ENCODE data around the gene LZTS2. TPM values are rescaled to one million over a fixed set of nuclear protein-coding genes. Genes with fewer than 3 reads are reported as not detected.

Gene LZTS2
- total RNA-seq, 1 donor from 2014 or later, result 70.8 TPM

- Mint-ChIP-seq H3K4me1 (peaks cover 61% of the 10 kb centered on the region), H3K27ac (ENCODE audit: unreplicated experiment) (no peak overlapping the region), H3K36me3 (ENCODE audit: low read depth) (peaks cover 3% of the 10 kb centered on the region), H3K9me3 (no peaks in the 10 kb centered on the region), H3K27me3 (ENCODE audit: low read depth) (peaks cover 54% of the 10 kb centered on the region), H3K4me3 (peak overlapping the region; percentile 50)
- TF ChIP-seq CTCF (conservative IDR thresholded peaks at IDR 0.05), result no peak
- DNase-seq (ENCODE audit: low read depth, low spot score), result no peak
These were observed 44.5 kb downstream of the LZTS2 start for GRCh38 chr10:101044117-101044516.

GRCh38 chr10:101046332-101047238, 47.0 kb downstream of the LZTS2 start:
- peak overlapping the region; percentile 28 for H3K4me3 Mint-ChIP-seq
- no peak for TF ChIP-seq CTCF (conservative IDR thresholded peaks at IDR 0.05)

GRCh38 chr10:101047268-101047667, 47.7 kb downstream of the LZTS2 start:
- Mint-ChIP-seq H3K4me3 (no peak overlapping the region), H3K9me3 (no peaks in the 10 kb centered on the region), H3K36me3 (ENCODE audit: low read depth) (peaks cover 3% of the 10 kb centered on the region), H3K27me3 (ENCODE audit: low read depth) (peaks cover 81% of the 10 kb centered on the region), H3K27ac (ENCODE audit: unreplicated experiment) (no peak overlapping the region), H3K4me1 (peaks cover 41% of the 10 kb centered on the region)
- no peak for DNase-seq (ENCODE audit: low read depth, low spot score)
- no peak for TF ChIP-seq CTCF (conservative IDR thresholded peaks at IDR 0.05)

More at GRCh38 chr10:101046332-101047238, 47.0 kb downstream of the LZTS2 start:
- H3K36me3 Mint-ChIP-seq (ENCODE audit: low read depth), result peaks cover 3% of the 10 kb centered on the region
- H3K9me3 Mint-ChIP-seq, result no peaks in the 10 kb centered on the region
- peaks cover 76% of the 10 kb centered on the region for H3K27me3 Mint-ChIP-seq (ENCODE audit: low read depth)
- H3K27ac Mint-ChIP-seq (ENCODE audit: unreplicated experiment), result no peak overlapping the region
- H3K4me1 Mint-ChIP-seq, result peaks cover 48% of the 10 kb centered on the region
- no peak for DNase-seq (ENCODE audit: low read depth, low spot score)

GRCh38 chr10:101047961-101048892, 48.6 kb downstream of the LZTS2 start:
- Mint-ChIP-seq H3K27ac (ENCODE audit: unreplicated experiment) (no peak overlapping the region), H3K36me3 (ENCODE audit: low read depth) (peaks cover 3% of the 10 kb centered on the region), H3K4me3 (no peak overlapping the region), H3K4me1 (peaks cover 31% of the 10 kb centered on the region), H3K9me3 (no peaks in the 10 kb centered on the region), H3K27me3 (ENCODE audit: low read depth) (peaks cover 78% of the 10 kb centered on the region)
- no peak for TF ChIP-seq CTCF (conservative IDR thresholded peaks at IDR 0.05)
- no peak for DNase-seq (ENCODE audit: low read depth, low spot score)

GRCh38 chr10:101050208-101051069, 50.8 kb downstream of the LZTS2 start:
- H3K9me3 Mint-ChIP-seq, result no peaks in the 10 kb centered on the region
- TF ChIP-seq CTCF (conservative IDR thresholded peaks at IDR 0.05), result peak; percentile 80
- DNase-seq (ENCODE audit: low read depth, low spot score), result peak; percentile 84
- no peak overlapping the region for H3K27ac Mint-ChIP-seq (ENCODE audit: unreplicated experiment)
- peak overlapping the region; percentile 69 for H3K4me3 Mint-ChIP-seq
- peaks cover 71% of the 10 kb centered on the region for H3K27me3 Mint-ChIP-seq (ENCODE audit: low read depth)
- peaks cover 25% of the 10 kb centered on the region for H3K4me1 Mint-ChIP-seq
- peaks cover 3% of the 10 kb centered on the region for H3K36me3 Mint-ChIP-seq (ENCODE audit: low read depth)

Measured in neural crest cell (in vitro differentiated cells).